Mucosa of rectum (tissue), 2 donors: ENCODE data around the gene HHLA2.

Source experiments
- H3K27ac ChIP-seq, 2 donors: one replicate each; pipeline ENCODE4 v1.7.0; 2013; ENCODE audit warnings: inconsistent platforms in 2 of 2, low read depth in 2 of 2, low read length in 2 of 2
- H3K27me3 ChIP-seq, 2 donors: one replicate each; pipeline ENCODE4 v1.7.0; 2013; ENCODE audit warnings: low read length in 2 of 2; ENCODE audit not compliant: control insufficient read depth in 2 of 2, insufficient read depth in 2 of 2
- H3K36me3 ChIP-seq, 2 donors: one replicate each; pipeline ENCODE4 v1.7.0; 2013; ENCODE audit warnings: low read length in 2 of 2; ENCODE audit not compliant: control insufficient read depth in 2 of 2, insufficient read depth in 2 of 2
- H3K4me1 ChIP-seq, 2 donors: one replicate each; pipeline ENCODE4 v1.7.0; 2013; ENCODE audit warnings: low read length in 2 of 2, mild to moderate bottlenecking in 1 of 2; ENCODE audit not compliant: control insufficient read depth in 2 of 2, insufficient read depth in 2 of 2
- H3K4me3 ChIP-seq, 2 donors: one replicate each; pipeline ENCODE4 v1.7.0; 2013; ENCODE audit warnings: low read length in 2 of 2
- H3K9ac ChIP-seq, 2 donors: one replicate each; pipeline ENCODE4 v1.7.0; 2013; ENCODE audit warnings: low read length in 2 of 2, low read depth in 1 of 2, mild to moderate bottlenecking in 1 of 2
- H3K9me3 ChIP-seq, 2 donors: one replicate each; pipeline ENCODE4 v1.7.0; 2013; ENCODE audit warnings: low read length in 2 of 2; ENCODE audit not compliant: control insufficient read depth in 2 of 2
- donor health status: healthy.
- donor health status: Normal muscosa, but diverticular disease.

Gene HHLA2

GRCh38 chr3:108412121-108412750 lies 115.9 kb downstream of the HHLA2 start:
- no peak overlapping the region for H3K4me3 ChIP-seq
- H3K27me3 ChIP-seq: no peaks in the 10 kb centered on the region
- H3K9ac ChIP-seq: no peak overlapping the region
- no peak overlapping the region for H3K27ac ChIP-seq
- H3K9me3 ChIP-seq: no peaks in the 10 kb centered on the region
- no peaks in the 10 kb centered on the region for H3K36me3 ChIP-seq
- peaks cover 13 to 22% of the 10 kb centered on the region in 2 donors for H3K4me1 ChIP-seq

- Histone ChIP-seq H3K9ac (no peak overlapping the region), H3K4me1 (peaks cover 0 to 5% of the 10 kb centered on the region in 2 donors), H3K4me3 (no peak overlapping the region), H3K36me3 (no peaks in the 10 kb centered on the region), H3K9me3 (no peaks in the 10 kb centered on the region), H3K27ac (no peak overlapping the region), H3K27me3 (no peaks in the 10 kb centered on the region)
These were observed 117.7 kb downstream of the HHLA2 start for GRCh38 chr3:108414007-108414406.

- H3K36me3 ChIP-seq: no peaks in the 10 kb centered on the region
- H3K4me1 ChIP-seq: no peaks in the 10 kb centered on the region
- H3K27me3 ChIP-seq: no peaks in the 10 kb centered on the region
- no peak overlapping the region for H3K9ac ChIP-seq
- no peak overlapping the region for H3K4me3 ChIP-seq
- no peak overlapping the region for H3K27ac ChIP-seq
- no peaks in the 10 kb centered on the region for H3K9me3 ChIP-seq
These were observed 119.3 kb downstream of the HHLA2 start for GRCh38 chr3:108415661-108416060.

- Histone ChIP-seq H3K9me3 (no peaks in the 10 kb centered on the region), H3K36me3 (no peaks in the 10 kb centered on the region), H3K4me1 (no peaks in the 10 kb centered on the region), H3K9ac (no peak overlapping the region), H3K27me3 (no peaks in the 10 kb centered on the region), H3K27ac (no peak overlapping the region), H3K4me3 (no peak overlapping the region)
These were observed 119.9 kb downstream of the HHLA2 start for GRCh38 chr3:108416111-108416869.

GRCh38 chr3:108420926-108421325 lies 124.6 kb downstream of the HHLA2 start:
- Histone ChIP-seq H3K4me1 (peaks cover 0 to 4% of the 10 kb centered on the region in 2 donors), H3K4me3 (no peak overlapping the region), H3K9me3 (no peaks in the 10 kb centered on the region), H3K9ac (no peak overlapping the region), H3K36me3 (no peaks in the 10 kb centered on the region), H3K27me3 (no peaks in the 10 kb centered on the region), H3K27ac (no peak overlapping the region)
